ENCODE measurements around the gene PIP4K2A.

The PIP4K2A gene

GRCh38 chr10:22652988-22653481 lies 61.3 kb downstream of the PIP4K2A start:
- Histone ChIP-seq H2AFZ (ENCODE audit: low read length, unreplicated experiment) (no peak overlapping the region), H3K27me3 (ENCODE audit: insufficient read depth, low read length) (no peaks in the 10 kb centered on the region), H3K79me2 (ENCODE audit: control insufficient read depth, insufficient read depth, low read length, unreplicated experiment) (peaks cover 17% of the 10 kb centered on the region), H3K36me3 (ENCODE audit: insufficient read depth, low read length) (no peaks in the 10 kb centered on the region), H3K27ac (ENCODE audit: low read depth, low read length) (no peak overlapping the region), H3K4me1 (ENCODE audit: control insufficient read depth, insufficient read depth, low read length, unreplicated experiment) (peaks cover 23% of the 10 kb centered on the region), H3K4me3 (ENCODE audit: low read depth, low read length) (no peak overlapping the region)

- H3K36me3 ChIP-seq (ENCODE audit: insufficient read depth, low read length), result no peaks in the 10 kb centered on the region
These were observed 63.0 kb downstream of the PIP4K2A start for GRCh38 chr10:22651276-22651980.

GRCh38 chr10:22649994-22650393 lies 64.4 kb downstream of the PIP4K2A start:
- Histone ChIP-seq H3K27me3 (ENCODE audit: insufficient read depth, low read length) (no peaks in the 10 kb centered on the region), H3K27ac (ENCODE audit: low read depth, low read length) (no peak overlapping the region), H3K79me2 (ENCODE audit: control insufficient read depth, insufficient read depth, low read length, unreplicated experiment) (peaks cover 14% of the 10 kb centered on the region), H3K4me1 (ENCODE audit: control insufficient read depth, insufficient read depth, low read length, unreplicated experiment) (peaks cover 25% of the 10 kb centered on the region), H2AFZ (ENCODE audit: low read length, unreplicated experiment) (no peak overlapping the region), H3K36me3 (ENCODE audit: insufficient read depth, low read length) (no peaks in the 10 kb centered on the region), H3K4me3 (ENCODE audit: low read depth, low read length) (no peak overlapping the region)

More at GRCh38 chr10:22651276-22651980, 63.0 kb downstream of the PIP4K2A start:
- Histone ChIP-seq H3K4me3 (ENCODE audit: low read depth, low read length) (no peak overlapping the region), H3K27ac (ENCODE audit: low read depth, low read length) (no peak overlapping the region), H2AFZ (ENCODE audit: low read length, unreplicated experiment) (no peak overlapping the region), H3K27me3 (ENCODE audit: insufficient read depth, low read length) (no peaks in the 10 kb centered on the region), H3K79me2 (ENCODE audit: control insufficient read depth, insufficient read depth, low read length, unreplicated experiment) (peaks cover 25% of the 10 kb centered on the region), H3K4me1 (ENCODE audit: control insufficient read depth, insufficient read depth, low read length, unreplicated experiment) (peaks cover 33% of the 10 kb centered on the region)

- peaks cover 25% of the 10 kb centered on the region for H3K4me1 ChIP-seq (ENCODE audit: control insufficient read depth, insufficient read depth, low read length, unreplicated experiment)
- H3K79me2 ChIP-seq (ENCODE audit: control insufficient read depth, insufficient read depth, low read length, unreplicated experiment), result peaks cover 19% of the 10 kb centered on the region
- no peak overlapping the region for H3K4me3 ChIP-seq (ENCODE audit: low read depth, low read length)
These were observed 65.0 kb downstream of the PIP4K2A start for GRCh38 chr10:22649390-22649841.

GRCh38 chr10:22648547-22648961 lies 65.8 kb downstream of the PIP4K2A start:
- Histone ChIP-seq H2AFZ (ENCODE audit: low read length, unreplicated experiment) (no peak overlapping the region), H3K4me3 (ENCODE audit: low read depth, low read length) (peak overlapping the region; percentile 38), H3K27me3 (ENCODE audit: insufficient read depth, low read length) (no peaks in the 10 kb centered on the region), H3K4me1 (ENCODE audit: control insufficient read depth, insufficient read depth, low read length, unreplicated experiment) (peaks cover 25% of the 10 kb centered on the region), H3K27ac (ENCODE audit: low read depth, low read length) (peak overlapping the region; percentile 20), H3K79me2 (ENCODE audit: control insufficient read depth, insufficient read depth, low read length, unreplicated experiment) (peaks cover 22% of the 10 kb centered on the region), H3K36me3 (ENCODE audit: insufficient read depth, low read length) (no peaks in the 10 kb centered on the region)

More at GRCh38 chr10:22649390-22649841, 65.0 kb downstream of the PIP4K2A start:
- Histone ChIP-seq H3K27me3 (ENCODE audit: insufficient read depth, low read length) (no peaks in the 10 kb centered on the region), H3K36me3 (ENCODE audit: insufficient read depth, low read length) (no peaks in the 10 kb centered on the region), H2AFZ (ENCODE audit: low read length, unreplicated experiment) (no peak overlapping the region), H3K27ac (ENCODE audit: low read depth, low read length) (no peak overlapping the region)

- Histone ChIP-seq H3K27me3 (ENCODE audit: insufficient read depth, low read length) (no peaks in the 10 kb centered on the region), H3K79me2 (ENCODE audit: control insufficient read depth, insufficient read depth, low read length, unreplicated experiment) (peaks cover 18% of the 10 kb centered on the region), H3K27ac (ENCODE audit: low read depth, low read length) (no peak overlapping the region), H3K4me1 (ENCODE audit: control insufficient read depth, insufficient read depth, low read length, unreplicated experiment) (peaks cover 25% of the 10 kb centered on the region), H2AFZ (ENCODE audit: low read length, unreplicated experiment) (peak overlapping the region; percentile 33), H3K36me3 (ENCODE audit: insufficient read depth, low read length) (no peaks in the 10 kb centered on the region), H3K4me3 (ENCODE audit: low read depth, low read length) (peak overlapping the region; percentile 38)
These were observed 67.1 kb downstream of the PIP4K2A start for GRCh38 chr10:22647244-22647643.

GRCh38 chr10:22646388-22646853 lies 68.0 kb downstream of the PIP4K2A start:
- H3K79me2 ChIP-seq (ENCODE audit: control insufficient read depth, insufficient read depth, low read length, unreplicated experiment), result peaks cover 18% of the 10 kb centered on the region

GRCh38 chr10:22644222-22644621 lies 70.2 kb downstream of the PIP4K2A start:
- Histone ChIP-seq H2AFZ (ENCODE audit: low read length, unreplicated experiment) (no peak overlapping the region), H3K27ac (ENCODE audit: low read depth, low read length) (no peak overlapping the region), H3K4me1 (ENCODE audit: control insufficient read depth, insufficient read depth, low read length, unreplicated experiment) (peaks cover 22% of the 10 kb centered on the region), H3K4me3 (ENCODE audit: low read depth, low read length) (no peak overlapping the region), H3K27me3 (ENCODE audit: insufficient read depth, low read length) (no peaks in the 10 kb centered on the region), H3K79me2 (ENCODE audit: control insufficient read depth, insufficient read depth, low read length, unreplicated experiment) (peaks cover 29% of the 10 kb centered on the region), H3K36me3 (ENCODE audit: insufficient read depth, low read length) (no peaks in the 10 kb centered on the region)

More at GRCh38 chr10:22646388-22646853, 68.0 kb downstream of the PIP4K2A start:
- Histone ChIP-seq H3K36me3 (ENCODE audit: insufficient read depth, low read length) (no peaks in the 10 kb centered on the region), H3K4me1 (ENCODE audit: control insufficient read depth, insufficient read depth, low read length, unreplicated experiment) (peaks cover 25% of the 10 kb centered on the region), H3K4me3 (ENCODE audit: low read depth, low read length) (no peak overlapping the region), H2AFZ (ENCODE audit: low read length, unreplicated experiment) (no peak overlapping the region), H3K27me3 (ENCODE audit: insufficient read depth, low read length) (no peaks in the 10 kb centered on the region), H3K27ac (ENCODE audit: low read depth, low read length) (no peak overlapping the region)

- no peaks in the 10 kb centered on the region for H3K36me3 ChIP-seq (ENCODE audit: insufficient read depth, low read length)
- no peak overlapping the region for H2AFZ ChIP-seq (ENCODE audit: low read length, unreplicated experiment)
- H3K79me2 ChIP-seq (ENCODE audit: control insufficient read depth, insufficient read depth, low read length, unreplicated experiment), result peaks cover 29% of the 10 kb centered on the region
- no peak overlapping the region for H3K4me3 ChIP-seq (ENCODE audit: low read depth, low read length)
- no peak overlapping the region for H3K27ac ChIP-seq (ENCODE audit: low read depth, low read length)
- H3K27me3 ChIP-seq (ENCODE audit: insufficient read depth, low read length), result no peaks in the 10 kb centered on the region
- H3K4me1 ChIP-seq (ENCODE audit: control insufficient read depth, insufficient read depth, low read length, unreplicated experiment), result peaks cover 17% of the 10 kb centered on the region
These were observed 70.6 kb downstream of the PIP4K2A start for GRCh38 chr10:22643775-22644174.

GRCh38 chr10:22643116-22643515 lies 71.3 kb downstream of the PIP4K2A start:
- peaks cover 29% of the 10 kb centered on the region for H3K79me2 ChIP-seq (ENCODE audit: control insufficient read depth, insufficient read depth, low read length, unreplicated experiment)
- H3K27me3 ChIP-seq (ENCODE audit: insufficient read depth, low read length), result no peaks in the 10 kb centered on the region
- H3K4me3 ChIP-seq (ENCODE audit: low read depth, low read length), result no peak overlapping the region
- no peak overlapping the region for H3K27ac ChIP-seq (ENCODE audit: low read depth, low read length)
- no peak overlapping the region for H2AFZ ChIP-seq (ENCODE audit: low read length, unreplicated experiment)
- H3K36me3 ChIP-seq (ENCODE audit: insufficient read depth, low read length), result no peaks in the 10 kb centered on the region
- H3K4me1 ChIP-seq (ENCODE audit: control insufficient read depth, insufficient read depth, low read length, unreplicated experiment), result peaks cover 11% of the 10 kb centered on the region

- H3K4me3 ChIP-seq (ENCODE audit: low read depth, low read length), result no peak overlapping the region
- H2AFZ ChIP-seq (ENCODE audit: low read length, unreplicated experiment), result no peak overlapping the region
- H3K27ac ChIP-seq (ENCODE audit: low read depth, low read length), result no peak overlapping the region
- H3K79me2 ChIP-seq (ENCODE audit: control insufficient read depth, insufficient read depth, low read length, unreplicated experiment), result peaks cover 28% of the 10 kb centered on the region
- H3K27me3 ChIP-seq (ENCODE audit: insufficient read depth, low read length), result no peaks in the 10 kb centered on the region
- H3K36me3 ChIP-seq (ENCODE audit: insufficient read depth, low read length), result no peaks in the 10 kb centered on the region
- H3K4me1 ChIP-seq (ENCODE audit: control insufficient read depth, insufficient read depth, low read length, unreplicated experiment), result no peaks in the 10 kb centered on the region
These were observed 72.6 kb downstream of the PIP4K2A start for GRCh38 chr10:22641743-22642142.

All from ACC112 (cell line).